Measurements from ENCODE around the gene TSPAN11. TPM values are rescaled to one million over a fixed set of nuclear protein-coding genes. Genes with fewer than 3 reads are reported as not detected.

The TSPAN11 gene
- total and polyA plus RNA-seq, 2 donors (not counting 3 experiments of a cell fraction or from before 2014, with no cell fraction given): 2.1 to 3.9 TPM

DNA sequence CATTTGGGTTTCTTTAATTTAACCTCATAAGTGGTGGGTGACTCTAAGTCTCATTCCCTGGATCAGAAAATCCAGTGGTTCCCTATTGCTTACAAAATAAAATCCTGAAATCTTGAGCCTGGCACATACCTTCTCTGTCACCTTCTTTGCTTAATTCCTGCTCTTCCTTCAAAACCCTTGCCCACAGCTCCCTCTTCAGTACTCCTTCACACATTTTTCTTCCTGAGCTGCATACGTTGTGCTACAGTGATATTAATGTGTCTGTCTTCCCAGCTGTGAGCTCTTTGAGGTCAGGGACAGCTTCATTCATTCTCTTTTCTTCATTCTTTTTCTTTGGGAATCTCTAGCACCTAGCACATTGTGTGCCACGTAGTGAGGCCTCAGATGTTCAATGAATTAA, 9.5 kb downstream of the TSPAN11 start:
- Histone ChIP-seq H3K27me3 (ENCODE audit: control insufficient read depth in 2 of 2, insufficient read depth in 2 of 2, low read length in 2 of 2) (peaks cover 2 to 5% of the 10 kb centered on the region in 2 experiments), H3K4me3 (replicated peaks in 1 of 3; ENCODE audit: insufficient read depth in 1 of 3, low read depth in 1 of 3, low read length in 3 of 3) (no peak overlapping the region), H3K9me1 (replicated peaks; ENCODE audit: control insufficient read depth, extremely low read depth, insufficient read depth, low read length) (no peaks in the 10 kb centered on the region), H3K9me3 (replicated peaks; ENCODE audit: control insufficient read depth, insufficient read depth, low read length) (no peaks in the 10 kb centered on the region), H3K27ac (ENCODE audit: insufficient read depth, low read depth, low read length) (no peak overlapping the region), H3K36me3 (ENCODE audit: control insufficient read depth in 2 of 2, extremely low read depth in 1 of 2, insufficient read depth in 2 of 2, low read length in 2 of 2) (no peaks in the 10 kb centered on the region), H3K4me2 (ENCODE audit: insufficient read depth, low read length) (no peak overlapping the region), H3K4me1 (ENCODE audit: control insufficient read depth, extremely low read depth, insufficient read depth, low read length) (no peaks in the 10 kb centered on the region), H3K9ac (replicated peaks; ENCODE audit: extremely low read depth, insufficient read depth, low read length) (no peak overlapping the region), H4K20me1 (replicated peaks; ENCODE audit: control insufficient read depth, extremely low read depth, insufficient read depth, low read length) (no peaks in the 10 kb centered on the region), H3K79me2 (ENCODE audit: control insufficient read depth, insufficient read depth, low read length) (no peaks in the 10 kb centered on the region), H2AFZ (ENCODE audit: low read depth, low read length) (no peak overlapping the region)
- no TSS peak for BruUV-seq (replicated peaks)
- FAIRE-seq (no peak), DNase-seq (ENCODE audit: low read depth, low spot score) (no peak)
- intact Hi-C loops (cut with micrococcal nuclease): no loop called here
- ChIA-PET CTCF (interaction anchor here (1.3 to 1.7 kb wide), 2 partner anchors 37 to 84 kb away, joined by 3 to 6 read pairs; no protein-coding TSS in a partner anchor), POLR2A (no interaction called here)
- dilution Hi-C loops (cut with MboI; ENCODE audit: extremely low pct_ligation_motif_present, low sequenced_read_pairs): no loop called here
- TF ChIP-seq JUN (IDR thresholded peaks at IDR 0.05; ENCODE audit: borderline replicate concordance, insufficient read depth, insufficient read length, low read depth) (no peak), MYC (IDR thresholded peaks at IDR 0.05; ENCODE audit: low read depth, low read length) (no peak), FOS (IDR thresholded peaks at IDR 0.05; ENCODE audit: borderline replicate concordance, insufficient read depth, low read length) (no peak), EZH2 (IDR thresholded peaks at IDR 0.05; ENCODE audit: borderline replicate concordance, low read depth, low read length, severe bottlenecking) (no peak), POLR2AphosphoS5 (IDR thresholded peaks at IDR 0.05; ENCODE audit: insufficient read depth, low read depth, low read length) (no peak), POLR2A (IDR thresholded peaks at IDR 0.05; ENCODE audit: low read depth, low read length) (no peak), GATA2 (IDR thresholded peaks at IDR 0.05; ENCODE audit: insufficient read depth, insufficient read length, low read depth, low read length) (no peak)
- TF ChIP-seq, protein P1, sequence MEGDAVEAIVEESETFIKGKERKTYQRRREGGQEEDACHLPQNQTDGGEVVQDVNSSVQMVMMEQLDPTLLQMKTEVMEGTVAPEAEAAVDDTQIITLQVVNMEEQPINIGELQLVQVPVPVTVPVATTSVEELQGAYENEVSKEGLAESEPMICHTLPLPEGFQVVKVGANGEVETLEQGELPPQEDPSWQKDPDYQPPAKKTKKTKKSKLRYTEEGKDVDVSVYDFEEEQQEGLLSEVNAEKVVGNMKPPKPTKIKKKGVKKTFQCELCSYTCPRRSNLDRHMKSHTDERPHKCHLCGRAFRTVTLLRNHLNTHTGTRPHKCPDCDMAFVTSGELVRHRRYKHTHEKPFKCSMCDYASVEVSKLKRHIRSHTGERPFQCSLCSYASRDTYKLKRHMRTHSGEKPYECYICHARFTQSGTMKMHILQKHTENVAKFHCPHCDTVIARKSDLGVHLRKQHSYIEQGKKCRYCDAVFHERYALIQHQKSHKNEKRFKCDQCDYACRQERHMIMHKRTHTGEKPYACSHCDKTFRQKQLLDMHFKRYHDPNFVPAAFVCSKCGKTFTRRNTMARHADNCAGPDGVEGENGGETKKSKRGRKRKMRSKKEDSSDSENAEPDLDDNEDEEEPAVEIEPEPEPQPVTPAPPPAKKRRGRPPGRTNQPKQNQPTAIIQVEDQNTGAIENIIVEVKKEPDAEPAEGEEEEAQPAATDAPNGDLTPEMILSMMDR (IDR thresholded peaks at IDR 0.05; ENCODE audit: extremely low read depth in 1 of 2, insufficient read depth in 1 of 2, low read depth in 1 of 2, low read length in 2 of 2): no peak
- TF ChIP-seq, protein P2, sequence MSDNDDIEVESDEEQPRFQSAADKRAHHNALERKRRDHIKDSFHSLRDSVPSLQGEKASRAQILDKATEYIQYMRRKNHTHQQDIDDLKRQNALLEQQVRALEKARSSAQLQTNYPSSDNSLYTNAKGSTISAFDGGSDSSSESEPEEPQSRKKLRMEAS (IDR thresholded peaks at IDR 0.05; ENCODE audit: insufficient read depth, insufficient read length): no peak
